Panc1 (cell line): Measurements from ENCODE around the gene ZNF592. TPM values are rescaled to one million over a fixed set of nuclear protein-coding genes. Genes with fewer than 3 reads are reported as not detected.
A peak's percentile ranks its signal among the peaks of the same experiment; 100 is the strongest.

Source experiments
- ATAC-seq: fragments of 200-7000 bp; cut with Tn5 transposase; 2 replicates; pipeline ENCODE4 v1.9.1; 2020; ENCODE audit warnings: mild to moderate bottlenecking, moderate library complexity
- BruUV-seq: library from RNA; stranded (reverse); fragments of 400-500 nt; replicated peaks from 2 replicates; lab custom pipeline; 2021; lab: Mats Ljungman, UMichigan
- CTCF ChIA-PET: fragments of 300-600 bp; sonication (Branson Sonifier 250); formaldehyde crosslinking; loops from one replicate; lab custom pipeline; 2022; ENCODE audit warnings: antibody characterized with exemption; lab: Charles Lee
- POLR2A ChIA-PET: fragments of 300-600 bp; sonication (Branson Sonifier 250); formaldehyde crosslinking; loops from one replicate; lab custom pipeline; 2022; ENCODE audit warnings: antibody characterized with exemption; lab: Charles Lee
- DNase-seq: peaks from one replicate; pipeline ENCODE4 v3.0.0-alpha.2; 2010; ENCODE audit warnings: low read depth, low spot score
- H3K27ac ChIP-seq: 2 replicates; pipeline ENCODE4 v1.5.1; 2011; ENCODE audit warnings: mild to moderate bottlenecking, low read length, inconsistent platforms
- H3K27me3 ChIP-seq: fragments of 200-500 bp; sonication (Bioruptor generic); 2 replicates; pipeline ENCODE4 v1.6.0; 2014; ENCODE audit warnings: low read length, inconsistent platforms; ENCODE audit not compliant: control insufficient read depth, insufficient read depth
- H3K36me3 ChIP-seq: fragments of 200-500 bp; sonication (Bioruptor generic); 2 replicates; pipeline ENCODE4 v1.5.1; 2014; ENCODE audit warnings: inconsistent platforms, mild to moderate bottlenecking, low read length, moderate library complexity; ENCODE audit not compliant: control insufficient read depth, insufficient read depth
- H3K4me1 ChIP-seq: 2 replicates; pipeline ENCODE4 v1.5.1; 2011; ENCODE audit warnings: inconsistent platforms, mild to moderate bottlenecking, low read length, moderate library complexity; ENCODE audit not compliant: control insufficient read depth, insufficient read depth
- H3K4me3 ChIP-seq, 2 experiments: 2 replicates each; pipeline ENCODE4 v1.5.1; 2011 to 2012; ENCODE audit warnings: low read depth in 2 of 2, low read length in 2 of 2, mild to moderate bottlenecking in 2 of 2, inconsistent platforms in 1 of 2, moderate library complexity in 1 of 2
- H3K9me3 ChIP-seq: fragments of 200-500 bp; sonication (Bioruptor generic); 2 replicates; pipeline ENCODE4 v1.5.1; 2014; ENCODE audit warnings: low read depth, mild to moderate bottlenecking, inconsistent platforms, low read length, moderate library complexity; ENCODE audit not compliant: control insufficient read depth, insufficient read depth
- POLR2AphosphoS5 ChIP-seq: IDR thresholded peaks from 2 replicates; pipeline ENCODE4 v1.6.1; 2012; ENCODE audit warnings: mild to moderate bottlenecking, low read depth, low read length, moderate library complexity
- SIN3A ChIP-seq: IDR thresholded peaks from 2 replicates; pipeline ENCODE4 v1.6.1; 2012; ENCODE audit warnings: low read depth, mild to moderate bottlenecking, low read length, moderate library complexity, borderline replicate concordance; ENCODE audit not compliant: insufficient read depth
- TCF7L2 ChIP-seq: IDR thresholded peaks from 2 replicates; pipeline ENCODE4 v1.6.1; 2011; ENCODE audit warnings: mild to moderate bottlenecking, low read depth, low read length, inconsistent platforms
- in situ Hi-C: cut with HindIII; loops from 2 replicates; pipeline ENCODE4 v1.10.0; 2016; ENCODE audit warnings: low sequenced_read_pairs, low pct_unique_long_range_greater_than_20kb
- intact Hi-C: fragments of 100-400 bp; cut with micrococcal nuclease; formaldehyde crosslinking; loops from one replicate; pipeline ENCODE4 v1.10.0; 2022; ENCODE audit not compliant: unreplicated experiment
- total RNA-seq: library from RNA; stranded (reverse); gene quantifications from one replicate; pipeline ENCODE4 v1.2.1, GENCODE V29; 2021; ENCODE audit not compliant: unreplicated experiment
- TF ChIP-seq, protein P1 (sequence below), 2 experiments: IDR thresholded peaks; 2 replicates each; pipeline ENCODE4 v1.6.1; 2011 to 2012; ENCODE audit warnings: low read depth in 2 of 2, control low read depth in 1 of 2, low read length in 1 of 2, mild to moderate bottlenecking in 1 of 2, moderate library complexity in 1 of 2; ENCODE audit not compliant: insufficient read depth in 1 of 2
- TF ChIP-seq, protein P2 (sequence below): fragments of 450-650 bp; IDR thresholded peaks from 2 replicates; pipeline ENCODE4 v1.5.1; 2017; ENCODE audit warnings: mild to moderate bottlenecking

Gene ZNF592
- total RNA-seq, 1 experiment from 2014 or later = 34.2 TPM

GRCh38 chr15:84699538-84700191 is 48.7 kb upstream of the ZNF592 start:
- in situ Hi-C loops (no loop called here), intact Hi-C loops (no loop called here)
- Histone ChIP-seq H3K4me3 (no peak overlapping the region), H3K36me3 (no peaks in the 10 kb centered on the region), H3K27ac (no peak overlapping the region), H3K27me3 (no peaks in the 10 kb centered on the region), H3K4me1 (no peaks in the 10 kb centered on the region), H3K9me3 (no peaks in the 10 kb centered on the region)
- no peak for DNase-seq
- CTCF ChIA-PET = no interaction called here
- TF ChIP-seq, protein P1, sequence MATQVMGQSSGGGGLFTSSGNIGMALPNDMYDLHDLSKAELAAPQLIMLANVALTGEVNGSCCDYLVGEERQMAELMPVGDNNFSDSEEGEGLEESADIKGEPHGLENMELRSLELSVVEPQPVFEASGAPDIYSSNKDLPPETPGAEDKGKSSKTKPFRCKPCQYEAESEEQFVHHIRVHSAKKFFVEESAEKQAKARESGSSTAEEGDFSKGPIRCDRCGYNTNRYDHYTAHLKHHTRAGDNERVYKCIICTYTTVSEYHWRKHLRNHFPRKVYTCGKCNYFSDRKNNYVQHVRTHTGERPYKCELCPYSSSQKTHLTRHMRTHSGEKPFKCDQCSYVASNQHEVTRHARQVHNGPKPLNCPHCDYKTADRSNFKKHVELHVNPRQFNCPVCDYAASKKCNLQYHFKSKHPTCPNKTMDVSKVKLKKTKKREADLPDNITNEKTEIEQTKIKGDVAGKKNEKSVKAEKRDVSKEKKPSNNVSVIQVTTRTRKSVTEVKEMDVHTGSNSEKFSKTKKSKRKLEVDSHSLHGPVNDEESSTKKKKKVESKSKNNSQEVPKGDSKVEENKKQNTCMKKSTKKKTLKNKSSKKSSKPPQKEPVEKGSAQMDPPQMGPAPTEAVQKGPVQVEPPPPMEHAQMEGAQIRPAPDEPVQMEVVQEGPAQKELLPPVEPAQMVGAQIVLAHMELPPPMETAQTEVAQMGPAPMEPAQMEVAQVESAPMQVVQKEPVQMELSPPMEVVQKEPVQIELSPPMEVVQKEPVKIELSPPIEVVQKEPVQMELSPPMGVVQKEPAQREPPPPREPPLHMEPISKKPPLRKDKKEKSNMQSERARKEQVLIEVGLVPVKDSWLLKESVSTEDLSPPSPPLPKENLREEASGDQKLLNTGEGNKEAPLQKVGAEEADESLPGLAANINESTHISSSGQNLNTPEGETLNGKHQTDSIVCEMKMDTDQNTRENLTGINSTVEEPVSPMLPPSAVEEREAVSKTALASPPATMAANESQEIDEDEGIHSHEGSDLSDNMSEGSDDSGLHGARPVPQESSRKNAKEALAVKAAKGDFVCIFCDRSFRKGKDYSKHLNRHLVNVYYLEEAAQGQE (IDR thresholded peaks at IDR 0.05; ENCODE audit: insufficient read depth in 1 of 2, low read depth in 2 of 2, low read length in 1 of 2) = no peak
- TF ChIP-seq TCF7L2 = no peak
- no peak for TF ChIP-seq SIN3A
- no peak for ATAC-seq
- POLR2A ChIA-PET = interaction anchor here (0.7 kb wide), 1 partner anchor 39 kb away, joined by 3 read pairs; no protein-coding TSS in a partner anchor
- no TSS peak for BruUV-seq

DNA sequence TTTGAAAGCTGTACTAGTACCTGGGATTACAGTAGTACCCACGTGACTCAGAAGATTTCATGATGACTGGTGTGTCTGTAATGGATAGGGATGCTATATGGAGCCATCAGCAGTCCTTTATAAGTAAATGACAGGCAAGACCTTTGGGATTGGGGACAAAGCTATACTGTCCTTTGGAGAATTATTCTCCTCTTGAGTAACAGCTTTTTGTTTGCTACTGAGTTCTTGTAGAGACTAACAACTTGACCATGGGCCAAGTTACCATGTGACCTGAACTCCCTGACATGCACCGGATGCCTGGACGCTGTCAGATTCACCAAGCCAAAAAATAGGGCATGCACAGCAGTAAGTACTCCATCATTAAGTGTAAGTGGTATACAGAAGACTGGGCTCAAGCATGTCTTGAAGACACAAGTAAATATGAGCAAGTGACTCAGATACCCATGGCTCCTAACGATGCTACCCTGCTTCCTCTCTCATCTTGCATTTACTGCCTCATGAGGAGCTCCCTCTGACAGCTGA is 45.4 kb upstream of the ZNF592 start:
- no TSS peak for BruUV-seq
- CTCF ChIA-PET = no interaction called here
- POLR2A ChIA-PET = no interaction called here
- Histone ChIP-seq H3K4me3 (no peak overlapping the region), H3K27ac (no peak overlapping the region), H3K9me3 (no peaks in the 10 kb centered on the region), H3K27me3 (no peaks in the 10 kb centered on the region), H3K36me3 (no peaks in the 10 kb centered on the region), H3K4me1 (no peaks in the 10 kb centered on the region)
- intact Hi-C loops (no loop called here), in situ Hi-C loops (no loop called here)
- ATAC-seq (peak; percentile 47; the same call in 1 of the 2 replicates), DNase-seq (no peak)
- TF ChIP-seq POLR2AphosphoS5 (no peak), SIN3A (no peak), TCF7L2 (no peak)
- TF ChIP-seq, protein P1 (IDR thresholded peaks at IDR 0.05; ENCODE audit: insufficient read depth in 1 of 2, low read depth in 2 of 2, low read length in 1 of 2) = no peak
- TF ChIP-seq, protein P2, sequence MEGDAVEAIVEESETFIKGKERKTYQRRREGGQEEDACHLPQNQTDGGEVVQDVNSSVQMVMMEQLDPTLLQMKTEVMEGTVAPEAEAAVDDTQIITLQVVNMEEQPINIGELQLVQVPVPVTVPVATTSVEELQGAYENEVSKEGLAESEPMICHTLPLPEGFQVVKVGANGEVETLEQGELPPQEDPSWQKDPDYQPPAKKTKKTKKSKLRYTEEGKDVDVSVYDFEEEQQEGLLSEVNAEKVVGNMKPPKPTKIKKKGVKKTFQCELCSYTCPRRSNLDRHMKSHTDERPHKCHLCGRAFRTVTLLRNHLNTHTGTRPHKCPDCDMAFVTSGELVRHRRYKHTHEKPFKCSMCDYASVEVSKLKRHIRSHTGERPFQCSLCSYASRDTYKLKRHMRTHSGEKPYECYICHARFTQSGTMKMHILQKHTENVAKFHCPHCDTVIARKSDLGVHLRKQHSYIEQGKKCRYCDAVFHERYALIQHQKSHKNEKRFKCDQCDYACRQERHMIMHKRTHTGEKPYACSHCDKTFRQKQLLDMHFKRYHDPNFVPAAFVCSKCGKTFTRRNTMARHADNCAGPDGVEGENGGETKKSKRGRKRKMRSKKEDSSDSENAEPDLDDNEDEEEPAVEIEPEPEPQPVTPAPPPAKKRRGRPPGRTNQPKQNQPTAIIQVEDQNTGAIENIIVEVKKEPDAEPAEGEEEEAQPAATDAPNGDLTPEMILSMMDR = no peak
